ENCODE measurements around the gene VIT. TPM values are rescaled to one million over a fixed set of nuclear protein-coding genes. Genes with fewer than 3 reads are reported as not detected.

The VIT gene
- total RNA-seq, 1 experiment from 2014 or later: not detected

DNA sequence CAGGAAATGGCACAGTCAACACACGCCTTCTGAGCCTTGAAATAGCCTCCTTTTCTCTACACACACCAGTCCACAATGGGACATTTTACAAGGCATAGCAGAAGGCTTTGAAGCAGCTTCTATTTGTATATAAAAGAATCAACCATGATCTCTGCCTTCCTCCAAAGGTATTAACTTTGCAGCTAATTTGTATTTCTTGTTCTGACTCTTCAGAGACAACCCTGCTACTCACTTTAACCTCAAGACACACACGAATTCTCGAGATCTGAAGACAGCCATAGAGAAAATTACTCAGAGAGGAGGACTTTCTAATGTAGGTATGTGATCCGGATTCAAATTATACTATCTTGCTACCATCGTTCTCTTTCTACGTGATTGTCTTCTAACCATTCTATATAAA is 104.6 kb downstream of the VIT start:
- Histone ChIP-seq H3K27ac (ENCODE audit: low read length) (no peak overlapping the region), H3K9ac (ENCODE audit: low read length) (no peak overlapping the region), H3K79me2 (ENCODE audit: low read length) (no peaks in the 10 kb centered on the region), H2AFZ (ENCODE audit: low read length) (no peak overlapping the region), H3K4me3 (ENCODE audit: low read length) (no peak overlapping the region), H3K9me2 (replicated peaks; ENCODE audit: low read length) (no peaks in the 10 kb centered on the region), H3K9me3 (ENCODE audit: low read length) (no peaks in the 10 kb centered on the region), H3K4me1 (ENCODE audit: insufficient read depth, low read length) (peaks cover 6% of the 10 kb centered on the region; the same call in 1 of the 2 replicates), H3K27me3 (ENCODE audit: low read length) (no peaks in the 10 kb centered on the region), H3F3A (ENCODE audit: low read length, unreplicated experiment) (no peaks in the 10 kb centered on the region), H4K20me1 (ENCODE audit: low read length) (no peaks in the 10 kb centered on the region), H3K4me2 (ENCODE audit: low read length) (no peak overlapping the region), H3K36me3 (ENCODE audit: low read depth, low read length) (no peaks in the 10 kb centered on the region)
- DNase-seq (no peak), ATAC-seq (no peak)
- TF ChIP-seq, protein P1, sequence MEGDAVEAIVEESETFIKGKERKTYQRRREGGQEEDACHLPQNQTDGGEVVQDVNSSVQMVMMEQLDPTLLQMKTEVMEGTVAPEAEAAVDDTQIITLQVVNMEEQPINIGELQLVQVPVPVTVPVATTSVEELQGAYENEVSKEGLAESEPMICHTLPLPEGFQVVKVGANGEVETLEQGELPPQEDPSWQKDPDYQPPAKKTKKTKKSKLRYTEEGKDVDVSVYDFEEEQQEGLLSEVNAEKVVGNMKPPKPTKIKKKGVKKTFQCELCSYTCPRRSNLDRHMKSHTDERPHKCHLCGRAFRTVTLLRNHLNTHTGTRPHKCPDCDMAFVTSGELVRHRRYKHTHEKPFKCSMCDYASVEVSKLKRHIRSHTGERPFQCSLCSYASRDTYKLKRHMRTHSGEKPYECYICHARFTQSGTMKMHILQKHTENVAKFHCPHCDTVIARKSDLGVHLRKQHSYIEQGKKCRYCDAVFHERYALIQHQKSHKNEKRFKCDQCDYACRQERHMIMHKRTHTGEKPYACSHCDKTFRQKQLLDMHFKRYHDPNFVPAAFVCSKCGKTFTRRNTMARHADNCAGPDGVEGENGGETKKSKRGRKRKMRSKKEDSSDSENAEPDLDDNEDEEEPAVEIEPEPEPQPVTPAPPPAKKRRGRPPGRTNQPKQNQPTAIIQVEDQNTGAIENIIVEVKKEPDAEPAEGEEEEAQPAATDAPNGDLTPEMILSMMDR (conservative IDR thresholded peaks at IDR 0.05; ENCODE audit: low read depth, low read length): no peak
- no peak for TF ChIP-seq EZH2 (IDR thresholded peaks at IDR 0.05; ENCODE audit: low read length, unreplicated experiment)
- TF ChIP-seq EZH2phosphoT487 (IDR thresholded peaks at IDR 0.05; ENCODE audit: borderline replicate concordance, low read length): no peak
- intact Hi-C loops (cut with micrococcal nuclease): no loop called here
- CTCF ChIA-PET: no interaction called here
- POLR2A ChIA-PET (ENCODE audit: unreplicated experiment): no interaction called here
- BruUV-seq (replicated peaks): no TSS peak

DNA sequence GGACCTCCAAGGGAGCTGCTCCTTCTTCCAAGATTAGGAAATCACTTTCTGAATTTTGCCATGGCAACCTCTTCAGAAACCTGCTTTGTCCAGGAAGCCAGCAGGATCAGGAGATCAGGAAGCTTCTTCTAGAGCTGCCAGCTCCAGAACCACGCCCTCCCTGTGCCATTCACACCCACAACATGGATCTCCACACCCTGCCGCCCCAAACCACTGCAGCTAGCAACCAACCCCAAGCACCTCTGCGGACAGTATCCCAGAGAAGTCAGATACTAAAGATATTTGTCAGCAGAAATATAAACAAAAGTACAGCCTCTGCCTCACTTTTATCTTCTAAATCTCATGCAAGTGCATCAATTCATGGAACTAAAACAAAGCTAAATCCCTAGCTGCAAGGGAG is 106.4 kb downstream of the VIT start:
- no TSS peak for BruUV-seq (replicated peaks)
- Histone ChIP-seq H4K20me1 (ENCODE audit: low read length) (no peaks in the 10 kb centered on the region), H3F3A (ENCODE audit: low read length, unreplicated experiment) (no peaks in the 10 kb centered on the region), H3K27ac (ENCODE audit: low read length) (no peak overlapping the region), H3K9me2 (replicated peaks; ENCODE audit: low read length) (no peaks in the 10 kb centered on the region), H3K4me2 (ENCODE audit: low read length) (no peak overlapping the region), H3K27me3 (ENCODE audit: low read length) (no peaks in the 10 kb centered on the region), H3K9ac (ENCODE audit: low read length) (no peak overlapping the region), H3K4me1 (ENCODE audit: insufficient read depth, low read length) (no peaks in the 10 kb centered on the region), H3K4me3 (ENCODE audit: low read length) (no peak overlapping the region), H2AFZ (ENCODE audit: low read length) (no peak overlapping the region), H3K9me3 (ENCODE audit: low read length) (no peaks in the 10 kb centered on the region), H3K79me2 (ENCODE audit: low read length) (no peaks in the 10 kb centered on the region), H3K36me3 (ENCODE audit: low read depth, low read length) (no peaks in the 10 kb centered on the region)
- DNase-seq: no peak
- TF ChIP-seq, protein P1 (conservative IDR thresholded peaks at IDR 0.05; ENCODE audit: low read depth, low read length): no peak
- no peak for TF ChIP-seq EZH2phosphoT487 (IDR thresholded peaks at IDR 0.05; ENCODE audit: borderline replicate concordance, low read length)
- no peak for TF ChIP-seq EZH2 (IDR thresholded peaks at IDR 0.05; ENCODE audit: low read length, unreplicated experiment)
- ChIA-PET POLR2A (ENCODE audit: unreplicated experiment) (no interaction called here), CTCF (no interaction called here)
- intact Hi-C loops (cut with micrococcal nuclease): no loop called here
- no peak for ATAC-seq

DNA sequence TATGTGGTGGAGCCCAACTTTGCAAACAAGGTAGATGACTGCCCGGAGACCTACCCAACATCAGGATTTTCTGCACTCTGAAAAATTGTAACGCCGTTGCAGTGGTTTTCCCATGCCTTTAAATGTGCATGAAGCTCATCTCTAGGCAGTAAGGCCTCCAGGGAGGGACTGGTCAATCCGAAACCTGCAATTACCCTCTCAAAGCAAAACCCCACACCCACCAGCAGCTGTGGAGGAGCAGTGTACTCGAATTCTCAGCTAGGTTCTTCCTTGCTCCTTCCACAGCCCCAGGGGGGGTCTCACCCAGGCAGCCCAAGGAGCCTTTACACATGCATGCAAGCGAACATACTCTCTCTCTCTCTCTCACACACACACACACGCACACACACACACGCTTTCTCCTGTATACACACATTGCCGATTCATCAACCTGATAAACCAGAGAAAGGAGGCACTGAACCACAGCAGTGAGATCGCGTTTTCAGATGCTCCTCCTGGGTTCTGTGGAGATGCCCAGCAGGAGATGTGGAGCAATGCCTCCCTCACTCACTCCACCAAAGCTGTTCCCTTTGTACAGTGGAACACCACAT is 109.2 kb downstream of the VIT start:
- Histone ChIP-seq H3K9me3 (ENCODE audit: low read length) (no peaks in the 10 kb centered on the region), H3K9ac (ENCODE audit: low read length) (no peak overlapping the region), H2AFZ (ENCODE audit: low read length) (no peak overlapping the region), H3K9me2 (replicated peaks; ENCODE audit: low read length) (no peaks in the 10 kb centered on the region), H3K4me3 (ENCODE audit: low read length) (no peak overlapping the region), H3K27me3 (ENCODE audit: low read length) (no peaks in the 10 kb centered on the region), H4K20me1 (ENCODE audit: low read length) (no peaks in the 10 kb centered on the region), H3K79me2 (ENCODE audit: low read length) (no peaks in the 10 kb centered on the region), H3K4me1 (ENCODE audit: insufficient read depth, low read length) (no peaks in the 10 kb centered on the region), H3K27ac (ENCODE audit: low read length) (no peak overlapping the region), H3F3A (ENCODE audit: low read length, unreplicated experiment) (no peaks in the 10 kb centered on the region), H3K36me3 (ENCODE audit: low read depth, low read length) (no peaks in the 10 kb centered on the region), H3K4me2 (ENCODE audit: low read length) (no peak overlapping the region)
- no peak for TF ChIP-seq EZH2phosphoT487 (IDR thresholded peaks at IDR 0.05; ENCODE audit: borderline replicate concordance, low read length)
- TF ChIP-seq EZH2 (IDR thresholded peaks at IDR 0.05; ENCODE audit: low read length, unreplicated experiment): no peak
- TF ChIP-seq, protein P1 (conservative IDR thresholded peaks at IDR 0.05; ENCODE audit: low read depth, low read length): no peak
- ATAC-seq (no peak), DNase-seq (no peak)
- BruUV-seq (replicated peaks): no TSS peak
- ChIA-PET CTCF (no interaction called here), POLR2A (ENCODE audit: unreplicated experiment) (no interaction called here)
- intact Hi-C loops (cut with micrococcal nuclease): no loop called here
